Embryonic facial prominence (tissue), 1 donor: Measurements from ENCODE around the gene ENO4.

Experiments used
- DNase-seq: peaks from one replicate; pipeline ENCODE4 v3.0.0-alpha.2; 2016; ENCODE audit errors: extremely low spot score

Gene ENO4, protein sequence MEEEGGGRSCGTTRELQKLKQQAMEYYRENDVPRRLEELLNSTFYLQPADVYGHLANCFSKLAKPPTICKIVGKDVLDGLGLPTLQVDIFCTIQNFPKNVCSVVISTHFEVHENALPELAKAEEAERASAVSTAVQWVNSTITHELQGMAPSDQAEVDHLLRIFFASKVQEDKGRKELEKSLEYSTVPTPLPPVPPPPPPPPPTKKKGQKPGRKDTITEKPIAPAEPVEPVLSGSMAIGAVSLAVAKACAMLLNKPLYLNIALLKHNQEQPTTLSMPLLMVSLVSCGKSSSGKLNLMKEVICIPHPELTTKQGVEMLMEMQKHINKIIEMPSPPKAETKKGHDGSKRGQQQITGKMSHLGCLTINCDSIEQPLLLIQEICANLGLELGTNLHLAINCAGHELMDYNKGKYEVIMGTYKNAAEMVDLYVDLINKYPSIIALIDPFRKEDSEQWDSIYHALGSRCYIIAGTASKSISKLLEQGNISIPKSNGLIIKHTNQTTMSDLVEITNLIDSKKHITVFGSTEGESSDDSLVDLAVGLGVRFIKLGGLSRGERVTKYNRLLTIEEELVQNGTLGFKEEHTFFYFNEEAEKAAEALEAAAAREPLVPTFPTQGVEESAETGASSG

DNA sequence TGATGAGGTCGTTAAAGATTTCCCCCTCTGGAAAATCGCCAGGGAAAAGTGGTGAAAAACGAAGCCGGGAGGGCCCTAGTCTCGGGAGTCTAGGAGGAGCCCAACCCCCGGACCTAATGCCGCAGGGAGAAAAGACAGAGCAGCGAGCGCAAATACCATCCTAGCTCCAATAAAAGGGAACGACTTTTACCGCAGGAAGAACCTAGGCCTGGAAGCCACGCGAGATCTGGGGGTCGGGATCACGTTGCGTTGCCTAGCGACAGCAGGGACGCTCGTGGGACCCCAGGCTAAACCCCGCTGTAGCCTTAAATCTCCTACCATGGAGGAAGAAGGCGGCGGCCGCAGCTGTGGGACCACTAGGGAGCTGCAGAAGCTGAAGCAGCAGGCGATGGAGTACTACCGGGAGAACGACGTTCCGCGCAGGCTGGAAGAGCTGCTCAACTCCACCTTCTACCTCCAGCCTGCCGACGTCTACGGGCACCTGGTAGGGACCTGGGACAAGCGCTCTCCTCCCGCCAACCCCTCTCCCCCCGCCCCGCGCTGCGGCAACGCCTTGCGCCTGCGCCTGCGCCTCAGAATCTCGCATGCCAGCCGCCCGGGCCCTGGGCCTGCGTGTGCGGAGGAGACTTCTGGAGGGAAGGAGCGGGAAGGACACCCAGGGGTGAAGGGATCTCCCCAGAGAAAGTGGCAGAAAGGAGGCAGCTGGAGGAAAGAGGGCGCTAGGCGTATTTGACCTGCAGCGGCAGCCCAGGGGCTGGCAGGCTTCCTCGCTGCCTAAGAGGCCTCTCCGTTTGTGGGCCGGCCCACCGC lies at the start of gene ENO4:
Gene ENO4, plus strand, starts transcription at position 252 of the 810 bp plus-strand sequence. Its CDS starts 68 bp downstream, at position 320.
- DNase-seq, result peak; percentile 89

DNA sequence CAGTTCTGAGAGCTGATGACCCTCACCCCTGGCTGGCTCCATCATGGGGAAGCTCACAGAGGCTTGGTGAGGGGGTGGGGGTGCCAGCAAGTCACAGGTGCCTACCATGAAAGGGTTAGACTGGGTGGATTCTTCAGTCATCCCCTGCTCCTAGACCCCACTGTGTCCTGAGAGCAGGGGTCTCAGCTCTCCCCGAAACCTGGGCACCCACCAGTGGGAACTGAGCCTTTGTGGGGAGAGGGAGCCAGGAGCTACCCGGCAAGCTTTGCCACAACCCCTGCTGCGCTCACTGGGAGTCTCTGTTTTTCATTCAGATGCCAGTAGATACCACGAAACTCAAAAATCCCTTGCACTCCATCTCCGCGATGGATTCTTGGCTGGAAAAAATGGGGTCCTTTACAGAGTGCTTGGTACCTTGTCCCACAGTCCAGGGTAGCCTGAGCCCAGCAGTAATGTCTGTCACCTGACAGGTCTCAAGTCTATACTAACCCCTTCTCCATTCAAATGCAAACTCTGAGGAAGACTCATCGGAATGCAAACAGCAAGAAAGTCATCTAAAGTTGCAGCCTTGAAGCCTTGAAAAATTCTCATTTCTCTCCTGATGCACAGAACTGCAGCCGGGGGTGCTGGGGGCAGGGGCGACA lies 48.9 kb upstream of the ENO4 start:
- DNase-seq, result no peak

DNA sequence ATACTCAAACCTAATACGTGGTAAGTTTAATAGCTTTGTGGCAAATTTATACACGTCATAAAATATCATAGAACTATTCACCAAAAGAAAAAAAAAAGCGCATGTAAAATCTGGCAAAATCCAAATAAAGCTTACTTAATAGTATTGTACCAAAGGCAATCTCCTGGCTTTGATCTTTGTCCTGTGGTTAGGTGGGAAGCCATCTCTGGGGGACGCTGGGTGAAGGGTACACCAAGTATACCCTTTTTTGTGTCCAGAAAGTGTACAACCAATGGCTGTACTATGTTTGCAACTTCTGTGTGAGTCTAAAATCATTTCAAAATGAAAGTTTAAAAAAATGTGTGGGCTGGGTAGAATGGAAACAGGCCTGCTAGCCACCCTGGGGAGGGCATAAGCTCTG lies 47.6 kb upstream of the ENO4 start:
- no peak for DNase-seq

DNA sequence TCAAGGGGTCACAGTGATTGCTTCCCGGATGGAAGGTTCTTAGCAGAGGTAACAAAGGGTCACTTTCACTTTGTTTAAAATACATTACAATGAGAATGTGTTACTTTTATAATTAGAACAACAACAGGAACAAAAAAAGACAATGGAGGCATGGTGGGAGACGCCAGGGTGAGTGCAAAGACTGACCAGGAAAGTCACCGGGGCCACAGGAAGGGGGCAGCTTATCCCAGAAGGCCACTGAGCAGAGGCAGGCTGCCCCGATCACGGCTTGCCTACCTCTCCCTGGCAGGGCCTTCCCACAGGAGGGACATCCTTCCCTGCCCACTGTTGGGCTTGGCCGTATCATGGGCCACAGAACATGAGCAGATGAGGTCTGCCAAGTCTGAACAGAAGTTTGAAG lies 46.8 kb upstream of the ENO4 start:
- DNase-seq, result no peak

DNA sequence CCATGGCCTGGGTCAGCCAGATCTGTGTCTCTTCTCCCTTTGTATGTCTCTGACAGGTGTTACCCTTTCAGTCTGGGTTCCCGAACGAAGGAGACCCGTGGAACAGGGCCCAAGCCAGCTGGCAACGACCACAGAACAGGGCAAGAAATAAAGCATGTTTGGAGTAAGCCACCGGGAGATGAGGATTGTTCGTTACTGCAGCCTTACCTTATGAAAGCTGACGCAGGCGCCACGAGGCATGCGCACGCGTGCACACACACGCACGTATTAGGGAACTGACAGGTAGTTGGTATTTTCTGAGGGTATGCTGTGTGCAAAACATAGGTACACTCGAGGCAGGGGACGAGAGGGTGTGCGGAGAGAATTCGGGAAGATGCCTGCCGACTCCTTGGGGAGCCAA lies 46.4 kb upstream of the ENO4 start:
- DNase-seq, result no peak

DNA sequence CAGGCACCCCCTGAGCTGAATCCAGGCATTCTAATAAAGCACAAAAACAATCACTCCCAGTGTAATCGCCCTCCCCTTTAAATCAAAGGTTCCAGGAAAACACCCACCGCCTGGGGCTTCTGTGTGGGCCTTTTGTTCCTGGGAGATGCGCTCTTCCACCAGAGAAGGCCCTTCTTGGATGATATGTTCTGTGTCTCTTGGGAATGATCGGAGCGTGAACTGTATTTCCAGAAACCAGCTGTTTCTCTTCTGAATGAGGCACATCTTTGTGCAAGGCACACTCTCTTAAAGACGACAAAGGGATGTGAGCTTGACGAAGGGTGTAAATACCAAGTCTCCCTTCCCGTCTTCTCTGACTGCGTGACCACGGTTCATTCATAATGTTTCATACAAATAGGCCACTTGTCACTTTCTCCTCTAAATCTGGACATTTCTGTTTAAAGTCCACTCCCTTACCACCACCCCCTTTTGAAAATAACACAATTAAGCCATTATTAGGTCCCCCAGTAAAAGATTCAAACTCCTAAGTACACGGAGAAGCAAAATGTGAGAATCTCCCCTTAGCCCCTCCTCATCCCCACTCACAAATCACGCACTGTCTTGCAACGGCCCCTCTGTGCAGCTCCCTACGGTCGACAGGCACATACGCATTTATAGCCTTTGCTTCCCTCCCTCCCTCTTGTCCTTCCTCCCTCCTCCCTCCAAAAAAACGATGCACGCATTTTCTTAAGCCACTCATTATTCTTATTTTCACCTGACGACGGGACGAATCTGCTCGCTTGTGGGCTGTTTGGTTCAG lies 45.6 kb upstream of the ENO4 start:
- no peak for DNase-seq

DNA sequence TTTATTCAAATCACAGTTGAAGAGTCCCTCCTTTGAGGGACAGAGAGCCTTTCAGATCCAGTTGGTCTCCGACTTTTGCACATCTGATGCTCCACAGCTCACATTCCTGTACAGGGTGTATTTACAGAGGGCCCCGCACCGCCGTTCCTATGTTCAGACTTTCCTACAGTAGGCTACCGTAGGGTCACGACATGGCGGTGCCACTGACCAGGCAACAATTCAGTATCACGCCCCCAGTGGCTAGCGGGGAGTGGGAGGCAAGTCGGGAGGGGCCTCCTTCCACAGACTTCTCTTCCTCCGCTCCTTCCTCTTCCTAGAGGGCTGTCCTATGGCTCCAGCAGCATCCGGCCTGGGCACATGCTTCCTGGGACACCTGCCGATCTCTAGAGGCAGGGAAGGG lies 40.6 kb upstream of the ENO4 start:
- DNase-seq, result no peak

DNA sequence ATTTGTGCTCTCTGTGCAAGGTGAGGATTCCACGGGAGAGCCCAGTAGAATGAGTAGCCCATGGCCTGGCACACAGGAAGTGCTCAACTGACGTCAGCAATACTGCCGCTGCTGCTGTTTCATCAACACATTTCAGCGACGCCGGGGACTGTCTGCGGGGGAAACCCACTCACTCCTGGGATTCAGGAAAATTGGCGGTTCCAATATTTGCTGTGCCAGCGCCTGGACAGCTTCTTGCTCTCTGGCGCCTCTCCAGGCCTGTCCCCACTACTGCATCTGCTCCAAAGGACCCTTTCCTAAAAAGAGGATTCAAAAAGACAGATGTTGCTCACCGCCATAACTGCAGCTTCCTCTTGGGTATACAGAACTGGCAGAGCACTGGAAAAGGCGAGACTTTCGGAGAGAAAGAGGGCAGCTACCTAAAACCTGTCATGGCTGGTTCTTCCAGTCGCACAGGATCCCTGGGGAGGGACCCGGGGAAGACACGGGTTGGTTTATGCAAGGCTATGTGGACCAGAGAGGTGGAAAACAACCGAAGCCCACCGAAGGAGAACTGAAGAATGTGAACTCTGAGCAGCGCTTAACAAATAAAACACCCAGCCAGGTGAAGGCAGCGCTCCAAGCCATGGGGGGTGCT lies 39.7 kb upstream of the ENO4 start:
- DNase-seq, result no peak

DNA sequence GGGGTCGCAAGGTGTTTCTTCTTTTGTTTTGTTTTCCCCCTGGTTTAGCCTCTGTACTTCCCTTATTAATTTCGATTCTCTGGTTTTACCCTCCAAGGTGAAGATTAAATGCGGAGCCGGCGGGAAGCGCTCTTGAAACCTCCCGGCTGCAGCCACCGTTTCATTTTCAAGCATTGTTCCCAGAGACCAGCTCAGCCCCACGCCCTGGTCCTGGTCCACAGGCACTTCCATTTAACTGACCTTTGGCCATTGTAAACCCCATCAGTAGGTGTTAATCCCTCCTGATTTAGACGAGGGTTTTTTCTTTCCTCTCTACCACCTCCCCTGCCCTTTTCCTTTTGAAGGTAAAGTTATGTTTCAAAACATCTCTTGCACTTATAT lies 39.2 kb upstream of the ENO4 start:
- no peak for DNase-seq

DNA sequence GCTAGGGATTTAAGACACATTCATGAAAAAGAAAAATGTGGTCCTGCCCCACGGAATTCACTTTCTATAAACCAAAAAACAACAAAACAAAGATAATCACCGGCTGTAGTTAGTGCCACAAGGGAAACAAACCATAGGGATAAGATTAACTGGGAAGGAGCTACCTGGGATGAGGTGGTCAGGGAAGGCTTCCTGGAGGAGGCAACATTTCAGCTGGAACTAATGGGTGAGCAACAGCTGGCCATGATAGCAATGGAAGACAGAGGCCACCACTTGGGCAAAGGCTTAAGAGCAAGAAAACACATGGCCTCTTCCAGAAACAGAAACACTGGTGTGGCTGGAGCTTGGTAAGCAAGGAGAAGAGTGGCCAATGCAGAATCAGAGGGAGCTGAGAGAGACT lies 38.4 kb upstream of the ENO4 start:
- no peak for DNase-seq

DNA sequence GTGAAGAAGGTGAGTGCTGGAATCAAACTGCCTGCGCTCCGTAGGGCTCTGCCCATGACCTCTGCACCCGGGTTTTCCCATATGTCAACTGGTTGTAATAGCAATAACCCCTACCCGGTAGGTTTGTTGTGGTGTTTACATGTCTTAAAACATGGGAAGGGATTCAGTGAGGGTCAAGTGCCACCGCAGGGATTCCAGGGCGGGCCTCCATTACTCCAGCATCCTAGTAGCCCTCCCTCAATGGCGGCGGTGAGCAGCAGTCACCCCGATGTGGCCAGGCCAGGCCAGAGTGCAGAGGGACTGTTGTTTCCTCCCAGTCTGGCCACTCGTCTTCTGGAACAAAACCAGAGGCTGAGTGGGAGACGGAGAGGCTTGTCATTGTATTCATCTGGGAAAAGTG lies 37.6 kb upstream of the ENO4 start:
- no peak for DNase-seq

DNA sequence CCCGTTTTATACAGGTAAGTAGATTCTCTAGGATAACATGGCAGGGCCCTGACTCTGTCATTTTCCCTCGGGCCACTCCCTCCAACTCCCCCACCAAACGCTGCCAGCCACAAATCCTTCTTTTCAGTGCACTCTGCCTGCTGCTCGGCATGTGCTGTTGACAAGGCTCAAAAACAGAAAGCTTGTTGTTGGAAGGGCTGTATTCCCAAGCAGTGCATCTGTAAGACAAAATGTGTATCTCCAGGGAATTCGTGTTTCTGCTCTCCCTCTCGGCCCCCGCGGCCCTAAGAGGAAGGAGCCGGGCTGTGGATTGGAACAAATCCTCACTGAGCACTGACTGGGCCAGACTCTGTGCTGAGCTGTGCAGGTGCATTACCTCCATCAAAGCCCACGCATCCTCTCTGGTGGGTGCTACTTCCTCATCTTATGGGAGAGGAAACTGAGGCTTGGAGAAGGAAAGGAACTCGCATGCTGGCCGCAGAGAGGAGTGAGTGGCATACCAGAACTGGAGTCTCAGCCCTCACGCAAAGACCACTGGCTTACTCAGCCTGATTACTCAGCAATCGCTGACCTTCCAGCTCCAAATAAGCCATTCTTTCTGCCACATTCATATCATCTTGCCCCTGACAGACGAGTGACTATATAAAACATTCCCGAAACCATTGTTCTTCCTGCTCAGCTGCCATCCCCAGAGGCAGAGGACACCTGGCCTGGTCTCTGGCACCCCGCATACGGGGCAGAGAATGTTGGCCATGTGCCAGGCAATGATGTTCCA lies 33.5 kb upstream of the ENO4 start:
- no peak for DNase-seq

DNA sequence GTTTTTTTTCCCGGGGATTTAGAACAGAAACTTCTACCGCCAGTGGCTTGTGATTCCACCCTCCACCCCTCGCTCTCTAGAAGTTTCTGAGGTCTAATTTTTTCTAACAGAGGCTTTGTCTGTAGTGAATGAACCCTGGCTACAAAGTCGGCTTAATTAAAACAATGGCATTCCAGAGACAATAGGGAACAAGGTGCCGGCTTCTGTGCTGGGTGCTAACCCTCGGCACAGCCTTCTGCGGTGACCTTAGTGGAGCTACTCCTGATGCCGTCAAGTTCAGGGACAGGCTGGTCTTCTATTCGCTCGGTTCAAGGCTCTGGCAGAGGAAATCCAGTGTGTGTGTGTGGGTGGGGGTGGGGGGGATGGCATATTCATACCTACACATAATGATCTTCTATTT lies 32.1 kb upstream of the ENO4 start:
- no peak for DNase-seq

DNA sequence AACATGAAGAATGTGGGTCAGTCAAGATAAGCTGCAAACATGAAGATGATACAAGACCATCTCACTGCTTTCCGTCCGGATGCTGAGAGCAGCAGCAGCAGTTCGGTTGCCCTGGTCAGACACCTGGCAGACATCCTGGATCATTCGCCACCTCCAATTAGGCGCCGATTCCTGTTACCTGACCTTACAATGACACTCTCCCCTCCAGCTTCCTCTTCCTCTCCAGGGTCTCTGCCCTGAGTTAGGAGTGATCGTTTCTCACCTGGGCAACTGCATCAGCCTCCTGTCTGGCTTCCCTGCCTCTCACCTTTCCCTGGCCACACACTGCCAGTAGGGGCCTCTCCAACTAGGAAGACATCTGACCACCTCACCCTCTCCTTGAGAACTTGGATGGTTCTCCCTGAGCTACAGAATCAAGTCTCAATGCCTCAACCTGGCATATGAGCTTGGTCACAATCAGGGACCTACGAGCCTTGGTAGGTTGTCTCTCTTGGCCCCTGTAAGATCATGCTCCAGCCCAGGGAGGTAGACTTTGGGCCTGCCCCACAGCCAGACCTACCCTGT lies 31.4 kb upstream of the ENO4 start:
- DNase-seq, result no peak

DNA sequence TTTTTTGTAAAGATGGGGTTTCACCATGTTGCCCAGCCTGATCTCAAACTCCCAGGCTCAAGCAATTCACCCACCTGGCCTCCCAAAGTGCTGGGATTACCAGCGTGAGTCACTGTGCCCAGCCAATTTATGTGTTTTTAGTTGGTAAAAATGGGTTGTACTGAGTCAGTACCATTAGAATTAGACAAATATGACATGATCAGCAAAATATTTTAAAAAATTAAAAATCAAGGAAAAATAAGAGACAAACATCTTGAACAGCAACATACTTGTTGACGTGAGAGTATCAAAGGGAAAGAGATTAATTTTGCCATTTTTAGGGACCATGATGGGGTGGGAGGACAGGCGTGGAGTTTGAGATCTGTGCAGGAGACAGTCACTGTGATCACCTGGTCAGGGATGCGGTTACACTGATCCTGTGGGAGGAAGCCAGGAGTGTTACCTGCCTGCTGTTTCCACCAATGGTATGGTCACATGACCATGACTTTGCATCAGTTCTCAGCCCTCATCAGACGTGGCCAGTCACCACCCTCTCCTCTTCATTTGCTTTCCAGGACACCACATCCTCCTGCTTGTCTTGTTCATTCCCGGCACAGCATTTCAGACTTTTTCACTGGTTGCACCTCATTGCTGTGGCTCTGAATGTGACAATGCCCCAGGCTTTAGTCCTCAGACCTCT lies 29.2 kb upstream of the ENO4 start:
- DNase-seq, result no peak

DNA sequence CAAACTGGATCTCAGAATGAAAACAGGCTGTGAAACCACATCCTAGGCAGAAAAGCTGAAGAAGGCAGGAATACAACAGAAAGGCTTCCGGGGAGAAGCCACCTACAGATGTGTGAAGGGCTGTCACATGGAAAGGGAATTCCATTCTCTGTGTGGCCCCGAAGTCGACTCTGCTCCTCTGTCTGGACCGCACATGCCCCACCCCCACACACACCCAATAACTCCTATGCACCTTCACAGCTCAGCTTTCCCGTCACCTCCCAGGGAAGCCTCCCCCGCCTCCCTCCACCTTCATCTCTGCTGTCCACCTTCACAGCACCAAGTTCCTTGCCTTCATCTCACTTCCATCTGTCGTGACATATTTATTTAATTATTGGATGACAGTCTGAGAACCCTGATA lies 23.4 kb upstream of the ENO4 start:
- DNase-seq, result no peak

DNA sequence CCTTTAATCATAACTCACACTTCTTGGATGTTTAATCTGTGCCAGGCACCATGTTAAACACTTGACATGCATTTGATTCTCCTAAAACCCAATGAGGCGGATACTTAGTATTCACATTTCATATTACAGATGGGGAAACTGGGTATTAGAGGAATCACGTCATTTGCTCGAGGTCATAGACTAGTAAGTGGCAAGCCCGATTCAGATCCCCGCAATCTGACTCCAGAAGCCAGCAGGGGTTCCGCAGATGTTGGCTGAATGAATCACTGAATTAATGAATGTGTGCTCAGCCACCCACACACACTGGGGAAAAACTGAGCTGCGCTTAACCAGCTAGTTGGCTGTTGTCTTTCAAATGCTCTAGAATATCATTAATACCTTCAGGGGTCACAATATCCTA lies 22.5 kb upstream of the ENO4 start:
- DNase-seq, result no peak

DNA sequence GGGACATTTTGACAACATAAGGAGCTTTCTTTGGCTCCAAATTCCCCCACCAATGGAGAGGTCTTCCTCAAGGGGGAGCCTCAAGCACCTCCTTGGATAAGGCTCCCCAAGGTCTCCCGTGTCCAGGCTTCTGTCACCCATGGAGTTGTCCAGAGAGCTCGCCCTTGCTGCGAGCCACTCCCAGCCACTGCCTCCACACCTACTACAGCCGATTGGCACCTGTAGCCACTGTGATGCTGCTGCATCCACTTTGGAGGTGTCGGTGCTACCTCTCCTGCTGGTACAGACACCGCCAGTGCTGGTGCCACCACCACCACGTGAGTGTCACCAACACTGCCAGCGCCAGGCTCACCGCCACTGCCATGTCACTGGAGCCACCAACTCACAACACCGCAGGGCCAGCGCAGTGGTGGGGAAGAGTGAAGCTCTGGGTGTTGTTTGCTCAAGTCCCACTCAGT lies 22.1 kb upstream of the ENO4 start:
- no peak for DNase-seq

DNA sequence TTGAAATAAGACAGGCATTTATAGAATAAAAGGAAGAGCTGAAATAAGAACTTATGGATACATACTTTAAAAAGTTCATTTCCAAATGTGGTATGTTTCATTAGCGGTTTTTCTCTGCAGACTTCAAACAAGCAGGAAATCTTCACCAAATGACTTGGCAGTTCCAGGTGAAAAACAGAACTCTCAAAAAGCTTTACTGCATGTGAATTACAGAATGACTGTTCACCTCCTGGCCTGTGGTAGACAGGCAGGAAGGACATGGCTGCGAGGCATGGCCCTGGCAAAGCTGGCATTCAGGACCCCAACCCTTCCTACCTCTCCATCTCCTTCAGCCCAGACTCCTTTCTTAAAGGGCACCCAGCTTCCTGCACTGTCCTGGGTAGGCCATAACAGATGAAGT lies 21.2 kb upstream of the ENO4 start:
- DNase-seq, result no peak
